H1 (cell line): ENCODE results near the gene TFR2. TPM values are rescaled to one million over a fixed set of nuclear protein-coding genes. Genes with fewer than 3 reads are reported as not detected.

Experiments
- CTCF ChIA-PET: fragments of 300-600 bp; sonication (Branson Sonifier 250); formaldehyde crosslinking; loops from one replicate; lab custom pipeline; 2021; ENCODE audit not compliant: partially characterized antibody; lab: Charles Lee
- POLR2A ChIA-PET: fragments of 300-600 bp; sonication (Branson Sonifier 250); formaldehyde crosslinking; loops from one replicate; lab custom pipeline; 2021; ENCODE audit warnings: inconsistent platforms; ENCODE audit not compliant: partially characterized antibody; lab: Charles Lee
- DNase-seq, 2 experiments: peaks; one replicate each; pipeline versions ENCODE4 v3.0.0 to v3.0.0-alpha.2; 2010 to 2022; ENCODE audit warnings: low spot score in 2 of 2, low read depth in 1 of 2, mixed read lengths in 1 of 2
- FAIRE-seq: peaks from 2 replicates; lab custom pipeline; 2011; peaks lifted over from hg19 to GRCh38; lab: Jason Lieb, UNC
- H2AFZ ChIP-seq: 2 replicates; pipeline ENCODE4 v1.8.1; 2012; ENCODE audit warnings: low read length, inconsistent platforms
- H2AK5ac ChIP-seq: 2 replicates; pipeline ENCODE4 v1.6.1; 2013; ENCODE audit warnings: low read depth, low read length
- H2BK120ac ChIP-seq: replicated peaks from 2 replicates; pipeline ENCODE3; 2013; ENCODE audit warnings: low read depth, low read length, inconsistent platforms
- H2BK12ac ChIP-seq: 2 replicates; pipeline ENCODE4 v1.6.1; 2013; ENCODE audit warnings: low read depth, low read length
- H2BK15ac ChIP-seq: 2 replicates; pipeline ENCODE4 v1.6.1; 2013; ENCODE audit warnings: low read length
- H2BK20ac ChIP-seq: 2 replicates; pipeline ENCODE4 v1.6.1; 2013; ENCODE audit warnings: low read length
- H2BK5ac ChIP-seq: 2 replicates; pipeline ENCODE4 v1.6.1; 2013; ENCODE audit warnings: low read depth, low read length
- H3K14ac ChIP-seq: 2 replicates; pipeline ENCODE4 v1.6.1; 2013; ENCODE audit warnings: inconsistent platforms; ENCODE audit not compliant: insufficient read length
- H3K18ac ChIP-seq: 2 replicates; pipeline ENCODE4 v1.6.1; 2013; ENCODE audit warnings: low read length; ENCODE audit errors: extremely low read depth
- H3K23ac ChIP-seq: 2 replicates; pipeline ENCODE4 v1.6.1; 2013; ENCODE audit warnings: inconsistent platforms; ENCODE audit not compliant: insufficient read length
- H3K23me2 ChIP-seq: 2 replicates; pipeline ENCODE4 v1.6.1; 2013; ENCODE audit warnings: low read depth, low read length
- H3K27ac ChIP-seq: 2 replicates; pipeline ENCODE4 v1.6.1; 2011; ENCODE audit warnings: low read depth, low read length, inconsistent platforms
- H3K27me3 ChIP-seq, 4 experiments: replicated peaks in 1 of 4; 1 replicate in 1 of 4; 2 replicates in 3 of 4; pipeline versions ENCODE4 v1.6.1 to v1.8.1; 2011 to 2013; ENCODE audit warnings: low read length in 3 of 4, mild to moderate bottlenecking in 3 of 4, inconsistent platforms in 2 of 4, mixed read lengths in 2 of 4, moderate library complexity in 1 of 4; ENCODE audit not compliant: control insufficient read depth in 3 of 4, insufficient read depth in 3 of 4; ENCODE audit errors: extremely low read depth in 1 of 4
- H3K36me3 ChIP-seq, 4 experiments: 2 replicates each; pipeline versions ENCODE4 v1.6.1 to v1.8.1; 2011 to 2013; ENCODE audit warnings: mild to moderate bottlenecking in 4 of 4, low read length in 3 of 4, moderate library complexity in 2 of 4, control low read depth in 1 of 4, inconsistent platforms in 1 of 4; ENCODE audit not compliant: insufficient read depth in 4 of 4, control insufficient read depth in 2 of 4
- H3K4ac ChIP-seq: replicated peaks from 2 replicates; pipeline ENCODE3; 2013; ENCODE audit warnings: low read length, low read depth, mixed read lengths, inconsistent platforms; ENCODE audit not compliant: insufficient read length
- H3K4me1 ChIP-seq, 4 experiments: replicated peaks in 1 of 4; 1 replicate in 1 of 4; 2 replicates in 3 of 4; pipeline versions ENCODE4 v1.6.1 to v1.8.1; 2011 to 2013; ENCODE audit warnings: low read length in 3 of 4, inconsistent platforms in 2 of 4, mixed read lengths in 1 of 4; ENCODE audit not compliant: insufficient read depth in 4 of 4, control insufficient read depth in 3 of 4
- H3K4me2 ChIP-seq, 2 experiments: 2 replicates each; pipeline versions ENCODE4 v1.6.1 to v1.8.1; 2011 to 2013; ENCODE audit warnings: low read depth in 2 of 2, low read length in 2 of 2, control low read depth in 1 of 2, inconsistent platforms in 1 of 2, mild to moderate bottlenecking in 1 of 2; ENCODE audit not compliant: insufficient read depth in 1 of 2
- H3K4me3 ChIP-seq, 4 experiments: fragments of 200-600, 300-600 bp in 1 of 4; sonication (generic), shearing (Covaris generic), sonication (Bioruptor Twin) in 1 of 4; 2 replicates each; pipeline versions ENCODE4 v1.5.1 to v1.8.1; 2011 to 2016; ENCODE audit warnings: low read length in 4 of 4, low read depth in 3 of 4, control low read depth in 2 of 4, inconsistent platforms in 2 of 4, mild to moderate bottlenecking in 2 of 4, mixed read lengths in 1 of 4, moderate library complexity in 1 of 4; ENCODE audit not compliant: insufficient read depth in 2 of 4; ENCODE audit errors: extremely low read depth in 1 of 4
- H3K56ac ChIP-seq: replicated peaks from 2 replicates; pipeline ENCODE3; 2013; ENCODE audit warnings: low read depth, mild to moderate bottlenecking, mixed read lengths, low read length, inconsistent platforms; ENCODE audit not compliant: insufficient read length
- H3K79me1 ChIP-seq: 2 replicates; pipeline ENCODE4 v1.6.1; 2013; ENCODE audit warnings: low read depth, low read length, control low read depth
- H3K79me2 ChIP-seq, 2 experiments: 2 replicates each; pipeline versions ENCODE4 v1.6.1 to v1.8.1; 2012 to 2013; ENCODE audit warnings: low read length in 2 of 2, mild to moderate bottlenecking in 2 of 2, inconsistent platforms in 1 of 2; ENCODE audit not compliant: insufficient read depth in 2 of 2, control insufficient read depth in 1 of 2
- H3K9ac ChIP-seq, 4 experiments: replicated peaks in 1 of 4; 1 replicate in 1 of 4; 2 replicates in 3 of 4; pipeline versions ENCODE4 v1.6.1 to v1.8.1; 2011 to 2013; ENCODE audit warnings: low read depth in 3 of 4, low read length in 3 of 4, control low read depth in 2 of 4, mild to moderate bottlenecking in 2 of 4, moderate library complexity in 2 of 4, inconsistent platforms in 1 of 4; ENCODE audit errors: extremely low read depth in 1 of 4
- H3K9me3 ChIP-seq, 2 experiments: 2 replicates each; pipeline versions ENCODE4 v1.6.1 to v1.8.1; 2012 to 2013; ENCODE audit warnings: mild to moderate bottlenecking in 2 of 2, moderate library complexity in 2 of 2, control low read depth in 1 of 2, inconsistent platforms in 1 of 2, low read depth in 1 of 2, low read length in 1 of 2, mixed read lengths in 1 of 2; ENCODE audit not compliant: insufficient read depth in 2 of 2
- H4K20me1 ChIP-seq, 2 experiments: replicated peaks in 1 of 2; 2 replicates each; pipeline versions ENCODE3 to v1.8.1; 2011 to 2013; ENCODE audit warnings: inconsistent platforms in 2 of 2, low read length in 2 of 2, mild to moderate bottlenecking in 1 of 2; ENCODE audit not compliant: insufficient read depth in 2 of 2, control insufficient read depth in 1 of 2
- H4K5ac ChIP-seq: 2 replicates; pipeline ENCODE4 v1.6.1; 2013; ENCODE audit warnings: low read length, low read depth, mixed read lengths, inconsistent platforms; ENCODE audit not compliant: insufficient read length
- H4K8ac ChIP-seq: 2 replicates; pipeline ENCODE4 v1.8.0; 2013; ENCODE audit warnings: mild to moderate bottlenecking, moderate library complexity, low read length, inconsistent platforms; ENCODE audit not compliant: insufficient read depth; ENCODE audit errors: extremely low read depth
- H4K91ac ChIP-seq: replicated peaks from 2 replicates; pipeline ENCODE3; 2013; ENCODE audit warnings: low read length, mixed read lengths, inconsistent platforms; ENCODE audit not compliant: insufficient read length
- POLR2AphosphoS5 ChIP-seq: IDR thresholded peaks from 2 replicates; pipeline ENCODE4 v1.6.1; 2011; ENCODE audit warnings: low read depth, low read length
- ZNF274 ChIP-seq: IDR thresholded peaks from 2 replicates; pipeline ENCODE4 v1.7.0; 2012; ENCODE audit warnings: low read length, borderline replicate concordance; ENCODE audit errors: extremely low read depth
- WGBS, 2 experiments: shearing (Covaris generic) in 1 of 2; methylation state at CpG; one replicate each; pipeline versions ENCODE4 v1.1.6 to v1.1.7; 2013 to 2015; ENCODE audit warnings: low lambda C conversion rate in 2 of 2, mixed read lengths in 2 of 2, inconsistent platforms in 1 of 2, low coverage in 1 of 2, missing lambda C conversion rate in 1 of 2; ENCODE audit not compliant: insufficient replicate concordance in 2 of 2, insufficient coverage in 1 of 2, insufficient read length in 1 of 2; ENCODE audit errors: extremely low coverage in 1 of 2, missing lambda C conversion rate in 1 of 2; 5-methylcytosine and 5-hydroxymethylcytosine counted together
- polyA plus RNA-seq, 7 experiments: library from polyadenylated mRNA; depleted of rRNA in 3 of 7; stranded (reverse) in 5 of 7; unstranded in 2 of 7; fragments of >200 nt in 5 of 7; fragments of 200-250 nt in 2 of 7; gene quantifications; 1 replicate in 5 of 7; 2 replicates in 1 of 7; 4 replicates in 1 of 7; pipeline versions ENCODE4 v1.2.1 to v1.2.3, GENCODE V29; 2011 to 2013; ENCODE audit warnings: missing spikeins in 2 of 7, mixed read lengths in 2 of 7
- total RNA-seq: library from RNA; stranded (reverse); fragmentation: NEBNext Ultra II Directional; extraction: Animal tissue kit (Norgen Biotek cat#: 25700); gene quantifications from 2 replicates; pipeline ENCODE4 v1.2.1, GENCODE V29; 2021

Gene TFR2
- total and polyA plus RNA-seq, 2 of the 8 experiments (the other 6 are each of a cell fraction or from before 2014, with no cell fraction given) = 4.6 to 5.7 TPM

DNA sequence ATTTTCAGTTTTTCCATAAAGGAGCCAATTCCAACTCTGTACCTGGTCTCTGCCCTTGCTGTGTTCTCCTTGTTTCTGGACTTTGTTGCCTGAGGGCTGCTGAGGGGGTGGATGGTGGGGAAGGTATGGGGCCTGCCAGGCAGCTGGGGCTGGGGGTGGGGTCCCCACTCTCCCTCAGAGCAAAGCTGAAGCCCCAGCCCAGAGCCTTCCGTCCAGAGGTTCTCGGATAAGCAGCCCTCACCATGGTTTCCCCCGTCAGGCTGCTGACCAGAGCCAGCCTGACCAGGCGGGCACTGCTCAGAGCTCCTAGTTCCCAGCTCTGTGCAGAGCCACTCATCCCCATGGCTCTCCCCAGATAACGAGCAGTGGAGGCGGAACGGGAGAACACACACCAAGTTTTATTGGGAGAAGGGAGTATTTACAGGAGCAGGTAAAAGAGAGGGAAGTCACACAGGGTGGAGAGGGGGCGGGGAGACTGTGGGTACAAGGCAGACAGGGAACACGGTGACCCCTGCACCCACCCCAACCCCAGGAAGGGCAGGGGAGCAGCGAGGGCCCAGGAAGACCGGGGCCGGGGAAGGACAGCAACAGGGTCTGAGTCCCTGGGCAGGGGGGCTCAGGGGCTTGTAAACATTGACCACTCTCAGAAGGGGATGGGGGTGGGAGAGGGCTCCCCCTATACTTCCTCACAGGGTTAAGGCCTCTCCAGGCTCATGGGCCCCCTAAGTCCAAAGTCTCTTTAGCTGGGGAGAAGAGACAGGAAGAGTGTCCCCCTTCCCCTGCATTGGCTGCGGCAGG, 38.0 kb upstream of the TFR2 start:
- WGBS, 2 experiments = 86% methylated on average over 13 of the region's 13 CpGs; no CpG with 5 or more reads in 1 of the 2 experiments
- Histone ChIP-seq H3K27me3 (no peaks in the 10 kb centered on the region), H2AK5ac (no peak overlapping the region), H2AFZ (no peak overlapping the region), H3K79me1 (peaks cover 3% of the 10 kb centered on the region), H4K91ac (no peak overlapping the region), H3K36me3 (peaks cover 20 to 75% (median 45%) of the 10 kb centered on the region in 4 experiments; a peak in 7 of 8 replicates), H2BK5ac (no peak overlapping the region), H3K18ac (no peak overlapping the region), H2BK20ac (no peak overlapping the region), H3K9ac (no peak overlapping the region), H2BK120ac (no peak overlapping the region), H3K14ac (no peak overlapping the region), H2BK12ac (no peak overlapping the region), H3K56ac (no peak overlapping the region), H3K4me3 (no peak overlapping the region), H4K20me1 (peaks cover 13 to 35% of the 10 kb centered on the region in 2 experiments), H4K8ac (no peak overlapping the region), H3K4me1 (peaks cover 0 to 7% (median 4%) of the 10 kb centered on the region in 4 experiments; a peak in 6 of 7 replicates), H3K27ac (no peak overlapping the region; the same call in 1 of the 2 replicates), H2BK15ac (no peak overlapping the region), H3K23ac (no peak overlapping the region), H3K4ac (no peak overlapping the region), H3K4me2 (no peak overlapping the region; a peak in 1 of 4 replicates), H3K9me3 (no peaks in the 10 kb centered on the region), H3K23me2 (peaks cover 5% of the 10 kb centered on the region; the same call in 1 of the 2 replicates), H3K79me2 (no peaks in the 10 kb centered on the region), H4K5ac (no peak overlapping the region)
- no peak for DNase-seq
- peak; percentile 53; the same call in 1 of the 2 replicates for TF ChIP-seq POLR2AphosphoS5
- no peak for TF ChIP-seq ZNF274
- FAIRE-seq = no peak
- CTCF ChIA-PET = interaction anchor here (0.9 to 20.7 kb wide), 5 partner anchors 13 to 114 kb away, joined by 3 to 254 read pairs (median 5); partner anchors contain the start of genes GIGYF1 and POP7
- POLR2A ChIA-PET = interaction anchor here (0.7 to 10.3 kb wide), 19 partner anchors 10 to 177 kb away, joined by 3 to 257 read pairs (median 5); partner anchors contain the start of genes FBXO24, GIGYF1, MOSPD3 and PCOLCE
